OCI-LY7 (cell line): ENCODE data around the gene PSMD1.

Source experiments
- CTCF ChIP-seq: fragments of 200-600 bp; sonication (generic); conservative IDR thresholded peaks from 2 replicates; pipeline ENCODE4 v1.5.1; 2014; ENCODE audit warnings: mild to moderate bottlenecking, antibody characterized with exemption, low read length, moderate library complexity, mixed read lengths
- EZH2phosphoT487 ChIP-seq: fragments of 200-600 bp; sonication (generic); IDR thresholded peaks from 2 replicates; pipeline ENCODE4 v1.6.1; 2018; ENCODE audit warnings: low read depth, borderline replicate concordance, mild to moderate bottlenecking, mixed run types, antibody characterized with exemption, low read length, moderate library complexity, mixed read lengths

- TF ChIP-seq CTCF (no peak), EZH2phosphoT487 (no peak)
These were observed 73.8 kb downstream of the PSMD1 start for GRCh38 chr2:231130336-231131056.
